ENCODE measurements around the gene MAML3.

The MAML3 gene

DNA sequence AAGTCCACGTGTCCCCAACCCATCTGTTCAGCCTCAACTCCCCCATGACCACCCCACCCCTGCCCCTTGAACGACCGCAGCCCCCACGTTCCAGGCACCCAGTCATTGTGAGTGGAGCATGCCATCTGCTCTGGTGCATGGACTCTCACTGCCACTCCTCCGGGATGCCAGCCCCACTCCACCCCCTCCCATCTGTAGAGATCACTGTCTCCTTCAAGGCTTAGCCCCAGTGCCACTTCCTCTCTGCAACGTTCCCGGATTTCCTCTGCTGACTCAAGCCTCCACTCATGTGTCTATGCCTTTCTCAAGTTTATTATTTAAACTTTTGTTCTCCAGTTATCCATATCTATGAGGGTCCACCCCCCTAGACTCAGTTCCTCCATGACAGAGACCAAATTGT lies 54.0 kb downstream of the MAML3 start:
- TF ChIP-seq CTCF (IDR thresholded peaks at IDR 0.05; ENCODE audit: low read length, missing control alignments): no peak
- DNase-seq (ENCODE audit: low read depth): no peak
- H3K4me3 ChIP-seq (replicated peaks; ENCODE audit: low read depth, low read length): no peak overlapping the region

DNA sequence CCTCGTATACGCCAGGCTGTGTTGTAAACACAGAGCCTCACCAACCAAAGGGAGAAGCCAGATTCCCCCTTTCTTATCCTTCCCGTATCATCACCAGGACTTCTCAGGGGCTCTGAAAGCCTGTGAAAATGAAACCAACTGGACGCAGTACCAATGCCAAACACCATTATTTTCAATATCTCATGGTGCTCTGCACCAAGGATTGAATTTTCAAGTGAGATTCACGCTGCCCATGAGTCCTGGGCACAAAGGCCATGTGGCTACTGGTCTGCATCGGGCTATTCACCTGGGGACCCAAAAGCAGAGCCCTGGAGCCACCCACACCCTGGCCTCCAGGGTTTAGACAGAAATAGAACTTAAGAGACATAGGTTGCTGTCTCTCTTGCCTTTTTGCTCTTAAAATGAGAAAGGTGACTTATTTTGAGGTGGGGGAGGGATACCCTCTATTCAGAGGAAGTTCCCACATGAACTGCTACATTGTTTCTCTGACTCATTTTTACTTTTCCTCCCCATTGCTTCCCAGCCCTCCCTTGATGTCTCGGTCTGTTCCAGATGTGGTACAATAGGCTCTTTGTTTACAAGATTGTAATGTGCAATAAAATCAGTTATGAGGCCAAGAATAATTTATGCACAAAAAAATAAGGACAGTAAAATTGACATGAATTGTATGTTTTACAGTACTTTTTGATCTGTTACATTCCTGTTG lies 55.4 kb downstream of the MAML3 start:
- no peak for TF ChIP-seq CTCF (IDR thresholded peaks at IDR 0.05; ENCODE audit: low read length, missing control alignments)
- H3K4me3 ChIP-seq (replicated peaks; ENCODE audit: low read depth, low read length): no peak overlapping the region
- peak; percentile 90 for DNase-seq (ENCODE audit: low read depth)

DNA sequence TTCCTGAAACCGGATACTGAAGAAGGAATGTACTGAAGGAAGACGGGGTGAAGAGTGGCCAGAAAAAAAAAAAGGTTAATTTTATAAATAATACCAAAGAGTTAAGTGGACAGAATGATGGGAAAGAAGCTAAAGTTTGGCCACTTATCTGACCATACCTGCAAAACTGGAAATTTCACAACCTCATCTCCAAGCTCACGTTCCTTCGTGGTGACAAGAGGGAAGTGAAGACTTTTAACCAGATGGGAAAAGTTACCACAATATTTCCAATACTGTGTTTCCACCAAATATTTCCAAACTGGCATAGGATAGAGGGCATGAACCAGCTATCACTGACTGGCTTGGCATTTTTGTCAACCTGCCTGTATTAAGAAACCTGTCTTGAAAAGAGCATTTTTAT lies 56.4 kb downstream of the MAML3 start:
- no peak for DNase-seq (ENCODE audit: low read depth)
- TF ChIP-seq CTCF (IDR thresholded peaks at IDR 0.05; ENCODE audit: low read length, missing control alignments): no peak
- no peak overlapping the region for H3K4me3 ChIP-seq (replicated peaks; ENCODE audit: low read depth, low read length)

GRCh38 chr4:140096921-140097320 lies 57.1 kb downstream of the MAML3 start:
- no peak for TF ChIP-seq CTCF (IDR thresholded peaks at IDR 0.05; ENCODE audit: low read length, missing control alignments)
- DNase-seq (ENCODE audit: low read depth): peak; percentile 66
- H3K4me3 ChIP-seq (replicated peaks; ENCODE audit: low read depth, low read length): no peak overlapping the region

- TF ChIP-seq CTCF (IDR thresholded peaks at IDR 0.05; ENCODE audit: low read length, missing control alignments): no peak
- DNase-seq (ENCODE audit: low read depth): no peak
- no peak overlapping the region for H3K4me3 ChIP-seq (replicated peaks; ENCODE audit: low read depth, low read length)
These were observed 57.5 kb downstream of the MAML3 start for GRCh38 chr4:140096483-140096861.

- TF ChIP-seq CTCF (IDR thresholded peaks at IDR 0.05; ENCODE audit: low read length, missing control alignments): no peak
- DNase-seq (ENCODE audit: low read depth): peak; percentile 99
- no peak overlapping the region for H3K4me3 ChIP-seq (replicated peaks; ENCODE audit: low read depth, low read length)
These were observed 58.1 kb downstream of the MAML3 start for GRCh38 chr4:140095694-140096482.
